ENCODE measurements around the gene XYLT1. TPM values are rescaled to one million over a fixed set of nuclear protein-coding genes. Genes with fewer than 3 reads are reported as not detected.
"Not testable (repeated sequence)": the region's sequence is repeated elsewhere in the genome, so short reads cannot be mapped to it uniquely, and the experiment has no call there.

XYLT1 gene
- total and polyA plus RNA-seq, 8 donors: 6.0 to 8.4 (median 7.3) TPM

DNA sequence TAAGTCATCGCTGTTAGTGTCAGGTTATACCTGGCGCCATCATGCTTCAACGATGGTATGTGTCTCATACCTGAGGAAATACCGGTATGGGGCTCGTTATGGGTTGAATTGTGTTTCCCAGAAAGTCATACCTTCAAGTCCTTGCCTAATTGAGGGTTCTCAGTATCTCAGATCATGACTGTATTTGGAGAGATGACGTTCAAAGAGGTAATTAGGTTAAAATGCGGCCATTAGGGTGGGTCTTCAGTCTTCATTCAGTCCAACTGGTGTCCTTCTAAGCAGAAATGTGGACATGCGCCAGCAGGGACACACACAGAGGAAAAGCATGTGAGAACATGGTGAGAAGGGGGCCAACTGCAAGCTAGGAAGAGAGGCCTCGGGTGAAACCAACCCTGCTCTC is 37.5 kb upstream of the XYLT1 start:
- intact Hi-C loops (cut with DNase I): no loop called here
- no peak for DNase-seq
- no peaks in the 10 kb centered on the region for H3K36me3 ChIP-seq
- no peak overlapping the region for H3K4me3 ChIP-seq
- TF ChIP-seq CTCF (IDR thresholded peaks at IDR 0.05): no peak
- H3K27me3 ChIP-seq: no peaks in the 10 kb centered on the region
- no peaks in the 10 kb centered on the region for H3K4me1 ChIP-seq
- no peak for ATAC-seq
- H3K9me3 ChIP-seq: peaks cover 0 to 2% of the 10 kb centered on the region in 2 donors
- H3K27ac ChIP-seq: no peak overlapping the region

GRCh38 chr16:17507516-17507915 is 36.8 kb upstream of the XYLT1 start:
- H3K27ac ChIP-seq; H3K4me3 ChIP-seq; DNase-seq; H3K9me3 ChIP-seq; ATAC-seq; H3K4me1 ChIP-seq; H3K36me3 ChIP-seq; intact Hi-C loops (cut with DNase I); H3K27me3 ChIP-seq: not testable (repeated sequence)

DNA sequence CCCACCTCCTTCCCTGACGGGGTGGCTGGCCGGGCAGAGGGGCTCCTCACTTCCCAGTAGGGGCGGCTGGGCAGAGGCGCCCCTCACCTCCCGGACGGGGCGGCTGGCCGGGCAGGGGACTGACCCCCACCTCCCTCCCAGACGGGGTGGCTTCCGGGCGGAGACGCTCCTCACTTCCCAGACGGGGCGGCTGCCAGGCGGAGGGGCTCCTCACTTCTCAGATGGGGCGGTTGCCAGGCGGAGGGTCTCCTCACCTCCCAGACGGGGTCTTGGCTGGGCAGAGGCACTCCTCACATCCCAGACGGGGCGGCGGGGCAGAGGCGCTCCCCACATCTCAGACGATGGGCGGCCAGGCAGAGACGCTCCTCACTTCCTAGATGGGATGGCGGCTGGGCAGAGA is 35.1 kb upstream of the XYLT1 start:
- H3K4me1 ChIP-seq; H3K9me3 ChIP-seq; H3K4me3 ChIP-seq; H3K36me3 ChIP-seq; ATAC-seq; H3K27me3 ChIP-seq; intact Hi-C loops (cut with DNase I); H3K27ac ChIP-seq: not testable (repeated sequence)
- DNase-seq: peak in 1 of 4 donors; percentile 65

GRCh38 chr16:17504050-17504449 is 33.3 kb upstream of the XYLT1 start:
- no peak for ATAC-seq
- H3K27ac ChIP-seq: no peak overlapping the region
- no peak overlapping the region for H3K4me3 ChIP-seq
- DNase-seq: no peak
- no peaks in the 10 kb centered on the region for H3K4me1 ChIP-seq
- H3K27me3 ChIP-seq: no peaks in the 10 kb centered on the region
- no peak for TF ChIP-seq CTCF (IDR thresholded peaks at IDR 0.05)
- intact Hi-C loops (cut with DNase I): no loop called here
- no peaks in the 10 kb centered on the region for H3K9me3 ChIP-seq
- no peaks in the 10 kb centered on the region for H3K36me3 ChIP-seq

DNA sequence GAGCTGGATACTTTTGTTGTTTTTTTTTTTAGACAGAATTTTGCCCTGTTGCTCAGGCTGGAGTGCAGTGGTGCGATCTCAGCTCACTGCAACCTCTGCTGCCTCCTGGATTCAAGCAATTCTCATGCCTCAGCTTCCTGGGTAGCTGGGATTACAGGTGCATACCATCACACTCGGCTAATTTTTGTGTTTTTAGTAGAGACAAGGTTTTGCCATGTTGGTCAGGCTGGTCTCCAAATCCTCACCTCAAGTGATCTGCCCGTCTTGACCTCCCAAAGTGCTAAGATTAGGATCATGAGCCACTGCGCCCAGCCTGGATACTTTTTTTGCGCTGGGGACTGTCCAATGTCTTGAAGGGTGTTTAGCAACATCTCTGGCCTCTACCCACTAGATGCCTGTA is 32.6 kb upstream of the XYLT1 start:
- DNase-seq: no peak
- intact Hi-C loops (cut with DNase I): no loop called here
- no peaks in the 10 kb centered on the region for H3K36me3 ChIP-seq
- no peaks in the 10 kb centered on the region for H3K9me3 ChIP-seq
- ATAC-seq: no peak
- H3K4me1 ChIP-seq: no peaks in the 10 kb centered on the region
- no peak for TF ChIP-seq CTCF (IDR thresholded peaks at IDR 0.05)
- H3K4me3 ChIP-seq: no peak overlapping the region
- H3K27ac ChIP-seq: no peak overlapping the region
- H3K27me3 ChIP-seq: no peaks in the 10 kb centered on the region

DNA sequence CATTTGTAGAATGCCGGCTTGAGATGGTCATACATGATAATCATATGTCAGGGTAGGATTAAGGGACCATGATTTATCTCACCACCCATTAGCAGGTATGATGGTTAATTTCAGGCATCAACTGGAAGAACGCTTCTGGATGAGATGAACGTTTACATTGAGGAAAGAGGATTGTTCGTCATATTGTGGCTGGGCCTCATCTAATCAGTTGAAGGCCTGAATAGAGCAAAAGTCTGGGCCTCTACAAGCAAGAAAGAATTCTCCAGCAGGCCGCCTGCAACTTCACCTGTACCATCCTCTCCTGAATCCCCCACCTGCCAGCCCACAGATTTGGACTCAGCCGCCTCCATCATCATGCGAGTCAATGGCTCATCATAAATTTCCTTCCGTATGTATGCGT is 30.6 kb upstream of the XYLT1 start:
- no peak for TF ChIP-seq CTCF (IDR thresholded peaks at IDR 0.05)
- ATAC-seq: no peak
- DNase-seq: no peak
- intact Hi-C loops (cut with DNase I): no loop called here
- no peaks in the 10 kb centered on the region for H3K4me1 ChIP-seq
- H3K27me3 ChIP-seq: no peaks in the 10 kb centered on the region
- H3K4me3 ChIP-seq: no peak overlapping the region
- H3K27ac ChIP-seq: no peak overlapping the region
- no peaks in the 10 kb centered on the region for H3K9me3 ChIP-seq
- no peaks in the 10 kb centered on the region for H3K36me3 ChIP-seq
